Measurements from ENCODE around the gene RAD23B. TPM values are rescaled to one million over a fixed set of nuclear protein-coding genes. Genes with fewer than 3 reads are reported as not detected.

The RAD23B gene
- total and polyA plus RNA-seq, 2 of the 13 experiments (the other 11 are each of a cell fraction or from before 2014, with no cell fraction given), result 133 to 156 TPM

DNA sequence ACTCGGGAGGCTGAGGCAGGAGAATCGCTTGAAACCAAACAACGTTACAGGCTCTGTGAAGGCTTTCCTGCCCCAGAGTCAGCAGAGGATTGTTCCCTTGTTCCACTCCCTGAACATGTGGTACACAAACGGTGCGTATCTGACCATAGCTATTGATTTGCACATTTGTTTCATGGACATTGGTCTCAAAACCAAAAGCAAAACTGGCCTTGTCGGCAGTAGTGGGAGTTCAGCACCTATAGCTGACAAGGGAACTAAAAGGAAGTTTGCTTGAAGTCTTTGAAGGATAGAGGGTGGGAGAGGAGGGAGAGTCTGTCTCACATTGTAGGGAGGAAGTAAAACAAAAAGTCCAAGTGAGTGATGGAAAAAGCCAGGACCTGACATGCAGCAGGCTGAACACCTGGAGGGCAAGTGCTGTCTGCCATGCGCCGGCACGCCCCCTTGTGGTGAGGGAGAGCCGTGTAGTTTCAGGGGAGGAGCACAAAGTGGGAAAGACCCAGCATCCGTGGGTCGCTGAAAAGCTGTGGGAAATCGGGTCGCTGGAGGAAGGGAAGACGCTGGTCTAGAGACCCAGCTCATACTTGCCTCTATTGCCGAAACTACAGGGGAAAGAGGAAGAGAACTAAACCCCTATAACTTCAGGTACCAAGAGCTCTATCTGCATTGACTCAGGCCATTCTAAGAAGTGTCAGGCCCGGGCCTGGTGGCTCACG, 58.0 kb downstream of the RAD23B start (continued):
- no peak for TF ChIP-seq ZBTB49 (CRISPR knock-in tag; IDR thresholded peaks at IDR 0.05; ENCODE audit: borderline replicate concordance)
- TF ChIP-seq, protein P1, sequence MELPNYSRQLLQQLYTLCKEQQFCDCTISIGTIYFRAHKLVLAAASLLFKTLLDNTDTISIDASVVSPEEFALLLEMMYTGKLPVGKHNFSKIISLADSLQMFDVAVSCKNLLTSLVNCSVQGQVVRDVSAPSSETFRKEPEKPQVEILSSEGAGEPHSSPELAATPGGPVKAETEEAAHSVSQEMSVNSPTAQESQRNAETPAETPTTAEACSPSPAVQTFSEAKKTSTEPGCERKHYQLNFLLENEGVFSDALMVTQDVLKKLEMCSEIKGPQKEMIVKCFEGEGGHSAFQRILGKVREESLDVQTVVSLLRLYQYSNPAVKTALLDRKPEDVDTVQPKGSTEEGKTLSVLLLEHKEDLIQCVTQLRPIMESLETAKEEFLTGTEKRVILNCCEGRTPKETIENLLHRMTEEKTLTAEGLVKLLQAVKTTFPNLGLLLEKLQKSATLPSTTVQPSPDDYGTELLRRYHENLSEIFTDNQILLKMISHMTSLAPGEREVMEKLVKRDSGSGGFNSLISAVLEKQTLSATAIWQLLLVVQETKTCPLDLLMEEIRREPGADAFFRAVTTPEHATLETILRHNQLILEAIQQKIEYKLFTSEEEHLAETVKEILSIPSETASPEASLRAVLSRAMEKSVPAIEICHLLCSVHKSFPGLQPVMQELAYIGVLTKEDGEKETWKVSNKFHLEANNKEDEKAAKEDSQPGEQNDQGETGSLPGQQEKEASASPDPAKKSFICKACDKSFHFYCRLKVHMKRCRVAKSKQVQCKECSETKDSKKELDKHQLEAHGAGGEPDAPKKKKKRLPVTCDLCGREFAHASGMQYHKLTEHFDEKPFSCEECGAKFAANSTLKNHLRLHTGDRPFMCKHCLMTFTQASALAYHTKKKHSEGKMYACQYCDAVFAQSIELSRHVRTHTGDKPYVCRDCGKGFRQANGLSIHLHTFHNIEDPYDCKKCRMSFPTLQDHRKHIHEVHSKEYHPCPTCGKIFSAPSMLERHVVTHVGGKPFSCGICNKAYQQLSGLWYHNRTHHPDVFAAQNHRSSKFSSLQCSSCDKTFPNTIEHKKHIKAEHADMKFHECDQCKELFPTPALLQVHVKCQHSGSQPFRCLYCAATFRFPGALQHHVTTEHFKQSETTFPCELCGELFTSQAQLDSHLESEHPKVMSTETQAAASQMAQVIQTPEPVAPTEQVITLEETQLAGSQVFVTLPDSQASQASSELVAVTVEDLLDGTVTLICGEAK (IDR thresholded peaks at IDR 0.05), result no peak
- TF ChIP-seq, protein P1 (CRISPR knock-in tag; IDR thresholded peaks at IDR 0.05), result no peak
- TF ChIP-seq TSC22D2 (CRISPR knock-in tag; IDR thresholded peaks at IDR 0.05; ENCODE audit: borderline replicate concordance), result no peak
- peak; percentile 75; the same call in 1 of the 2 replicates for TF ChIP-seq KDM5B (CRISPR knock-in tag; IDR thresholded peaks at IDR 0.05; ENCODE audit: borderline replicate concordance)
- peak; percentile 68; the same call in 1 of the 2 replicates for TF ChIP-seq HMGXB3 (CRISPR knock-in tag; IDR thresholded peaks at IDR 0.05; ENCODE audit: borderline replicate concordance)
- TF ChIP-seq, protein P2, sequence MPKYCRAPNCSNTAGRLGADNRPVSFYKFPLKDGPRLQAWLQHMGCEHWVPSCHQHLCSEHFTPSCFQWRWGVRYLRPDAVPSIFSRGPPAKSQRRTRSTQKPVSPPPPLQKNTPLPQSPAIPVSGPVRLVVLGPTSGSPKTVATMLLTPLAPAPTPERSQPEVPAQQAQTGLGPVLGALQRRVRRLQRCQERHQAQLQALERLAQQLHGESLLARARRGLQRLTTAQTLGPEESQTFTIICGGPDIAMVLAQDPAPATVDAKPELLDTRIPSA (CRISPR knock-in tag; IDR thresholded peaks at IDR 0.05; ENCODE audit: borderline replicate concordance), result no peak
- TF ChIP-seq RFX3 (CRISPR knock-in tag; IDR thresholded peaks at IDR 0.05), result no peak
- no peak for TF ChIP-seq ONECUT2 (CRISPR knock-in tag; IDR thresholded peaks at IDR 0.05)
- TF ChIP-seq, protein P3, sequence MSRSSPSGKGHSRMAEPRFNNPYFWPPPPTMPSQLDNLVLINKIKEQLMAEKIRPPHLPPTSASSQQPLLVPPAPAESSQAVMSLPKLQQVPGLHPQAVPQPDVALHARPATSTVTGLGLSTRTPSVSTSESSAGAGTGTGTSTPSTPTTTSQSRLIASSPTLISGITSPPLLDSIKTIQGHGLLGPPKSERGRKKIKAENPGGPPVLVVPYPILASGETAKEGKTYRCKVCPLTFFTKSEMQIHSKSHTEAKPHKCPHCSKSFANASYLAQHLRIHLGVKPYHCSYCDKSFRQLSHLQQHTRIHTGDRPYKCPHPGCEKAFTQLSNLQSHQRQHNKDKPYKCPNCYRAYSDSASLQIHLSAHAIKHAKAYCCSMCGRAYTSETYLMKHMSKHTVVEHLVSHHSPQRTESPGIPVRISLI (CRISPR knock-in tag; IDR thresholded peaks at IDR 0.05; ENCODE audit: borderline replicate concordance), result no peak

All from HepG2 (cell line).